ENCODE results near the gene FBLN7.

DNA sequence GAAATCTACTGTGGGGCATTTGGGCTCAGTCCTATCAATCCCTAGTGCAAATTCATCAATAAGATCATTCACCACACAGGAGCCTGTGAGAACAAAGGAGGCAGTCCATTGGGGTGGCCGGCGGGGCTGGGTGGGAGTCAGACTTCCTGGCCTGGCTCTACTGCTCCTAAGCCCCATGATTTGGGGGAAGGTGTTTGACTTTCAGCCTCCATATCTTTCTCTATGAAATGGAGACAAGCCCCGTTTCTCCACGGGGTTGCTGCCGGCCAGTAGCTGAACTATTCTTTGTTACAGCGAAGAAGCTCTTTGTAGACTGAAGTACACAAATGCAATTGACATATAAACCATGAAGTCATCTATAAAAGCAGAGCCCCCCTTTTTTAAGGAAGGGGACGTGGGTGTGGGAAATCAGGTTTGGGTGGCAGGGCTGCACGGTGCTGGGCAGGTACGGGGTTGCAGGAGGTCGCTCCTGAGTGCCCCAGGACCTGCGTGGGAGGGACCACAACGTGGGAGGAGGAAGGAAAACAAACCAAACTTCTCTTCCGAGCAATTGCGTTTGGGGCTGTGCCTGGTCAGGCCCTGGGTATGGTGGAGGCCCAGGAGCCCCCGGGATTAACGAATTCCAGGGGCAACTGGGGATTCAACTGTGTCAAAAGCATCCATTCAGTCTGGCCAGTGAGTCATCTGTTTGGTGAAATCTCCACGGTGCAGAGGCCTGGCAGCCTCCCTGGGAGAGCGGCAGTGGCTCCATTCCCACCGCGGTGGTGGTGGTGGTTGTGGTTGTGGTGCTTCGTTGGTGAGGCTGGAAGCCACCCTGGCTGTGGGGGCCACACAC lies 18.2 kb downstream of the FBLN7 start:
- TF ChIP-seq, protein P1, sequence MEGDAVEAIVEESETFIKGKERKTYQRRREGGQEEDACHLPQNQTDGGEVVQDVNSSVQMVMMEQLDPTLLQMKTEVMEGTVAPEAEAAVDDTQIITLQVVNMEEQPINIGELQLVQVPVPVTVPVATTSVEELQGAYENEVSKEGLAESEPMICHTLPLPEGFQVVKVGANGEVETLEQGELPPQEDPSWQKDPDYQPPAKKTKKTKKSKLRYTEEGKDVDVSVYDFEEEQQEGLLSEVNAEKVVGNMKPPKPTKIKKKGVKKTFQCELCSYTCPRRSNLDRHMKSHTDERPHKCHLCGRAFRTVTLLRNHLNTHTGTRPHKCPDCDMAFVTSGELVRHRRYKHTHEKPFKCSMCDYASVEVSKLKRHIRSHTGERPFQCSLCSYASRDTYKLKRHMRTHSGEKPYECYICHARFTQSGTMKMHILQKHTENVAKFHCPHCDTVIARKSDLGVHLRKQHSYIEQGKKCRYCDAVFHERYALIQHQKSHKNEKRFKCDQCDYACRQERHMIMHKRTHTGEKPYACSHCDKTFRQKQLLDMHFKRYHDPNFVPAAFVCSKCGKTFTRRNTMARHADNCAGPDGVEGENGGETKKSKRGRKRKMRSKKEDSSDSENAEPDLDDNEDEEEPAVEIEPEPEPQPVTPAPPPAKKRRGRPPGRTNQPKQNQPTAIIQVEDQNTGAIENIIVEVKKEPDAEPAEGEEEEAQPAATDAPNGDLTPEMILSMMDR (IDR thresholded peaks at IDR 0.05) = no peak
- TF ChIP-seq POLR2A (IDR thresholded peaks at IDR 0.05) = no peak

All from body of pancreas (tissue), 4 donors.